HepG2 (cell line): ENCODE results near the gene HELB.

Source experiments
- CHD2 ChIP-seq: IDR thresholded peaks from 2 replicates; pipeline ENCODE4 v1.6.1; 2011; ENCODE audit warnings: low read depth, low read length, improper control_type of control experiment
- GLI4 ChIP-seq: sonication (generic); formaldehyde crosslinking; IDR thresholded peaks from 2 replicates; pipeline ENCODE4 v1.5.1; 2020; ENCODE audit warnings: missing genetic modification reagents, mild to moderate bottlenecking, moderate library complexity, borderline replicate concordance
- STAT5B ChIP-seq: sonication (generic); formaldehyde crosslinking; IDR thresholded peaks from 2 replicates; pipeline ENCODE4 v1.4.0; 2020; ENCODE audit warnings: missing genetic modification reagents
- ZBTB21 ChIP-seq: sonication (generic); formaldehyde crosslinking; IDR thresholded peaks from 2 replicates; pipeline ENCODE4 v1.4.0; 2020; ENCODE audit warnings: missing genetic modification reagents
- ZKSCAN1 ChIP-seq: fragments of 150-350 bp; IDR thresholded peaks from 2 replicates; pipeline ENCODE4 v1.6.1; 2014; ENCODE audit warnings: low read length
- ZNF274 ChIP-seq: sonication (generic); formaldehyde crosslinking; IDR thresholded peaks from 2 replicates; pipeline ENCODE4 v1.5.1; 2020; ENCODE audit warnings: mild to moderate bottlenecking, missing genetic modification reagents

- TF ChIP-seq GLI4 (CRISPR knock-in tag) (no peak), STAT5B (CRISPR knock-in tag) (no peak), CHD2 (no peak), ZBTB21 (CRISPR knock-in tag) (no peak), ZKSCAN1 (no peak), ZNF274 (no peak)
These were observed 57.0 kb downstream of the HELB start for GRCh38 chr12:66359300-66359699.
